Peyer's patch (tissue), 4 donors: ENCODE measurements around the gene TLE5.

Experiments used
- CTCF ChIP-seq, 6 experiments: fragments of 450-650 bp in 4 of 6; fragments of 200-600 bp in 2 of 6; sonication (generic) in 1 of 6; IDR thresholded peaks; one replicate each; pipeline ENCODE4 v1.5.1; 2017 to 2019; ENCODE audit warnings: antibody characterized with exemption in 6 of 6, mild to moderate bottlenecking in 3 of 6, moderate library complexity in 1 of 6
- POLR2A ChIP-seq, 2 donors: fragments of 450-650 bp; IDR thresholded peaks; one replicate each; pipeline ENCODE4 v1.5.1; 2017; ENCODE audit warnings: antibody characterized with exemption in 2 of 2, mild to moderate bottlenecking in 2 of 2, moderate library complexity in 2 of 2

- no peak for TF ChIP-seq CTCF (IDR thresholded peaks at IDR 0.05)
- TF ChIP-seq POLR2A (IDR thresholded peaks at IDR 0.05): no peak
These were observed 48.2 kb downstream of the TLE5 start for GRCh38 chr19:3014135-3014534.
